ENCODE data around the gene EDN3. TPM values are rescaled to one million over a fixed set of nuclear protein-coding genes. Genes with fewer than 3 reads are reported as not detected.

Gene EDN3, protein sequence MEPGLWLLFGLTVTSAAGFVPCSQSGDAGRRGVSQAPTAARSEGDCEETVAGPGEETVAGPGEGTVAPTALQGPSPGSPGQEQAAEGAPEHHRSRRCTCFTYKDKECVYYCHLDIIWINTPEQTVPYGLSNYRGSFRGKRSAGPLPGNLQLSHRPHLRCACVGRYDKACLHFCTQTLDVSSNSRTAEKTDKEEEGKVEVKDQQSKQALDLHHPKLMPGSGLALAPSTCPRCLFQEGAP
- 7.7 TPM for total RNA-seq

DNA sequence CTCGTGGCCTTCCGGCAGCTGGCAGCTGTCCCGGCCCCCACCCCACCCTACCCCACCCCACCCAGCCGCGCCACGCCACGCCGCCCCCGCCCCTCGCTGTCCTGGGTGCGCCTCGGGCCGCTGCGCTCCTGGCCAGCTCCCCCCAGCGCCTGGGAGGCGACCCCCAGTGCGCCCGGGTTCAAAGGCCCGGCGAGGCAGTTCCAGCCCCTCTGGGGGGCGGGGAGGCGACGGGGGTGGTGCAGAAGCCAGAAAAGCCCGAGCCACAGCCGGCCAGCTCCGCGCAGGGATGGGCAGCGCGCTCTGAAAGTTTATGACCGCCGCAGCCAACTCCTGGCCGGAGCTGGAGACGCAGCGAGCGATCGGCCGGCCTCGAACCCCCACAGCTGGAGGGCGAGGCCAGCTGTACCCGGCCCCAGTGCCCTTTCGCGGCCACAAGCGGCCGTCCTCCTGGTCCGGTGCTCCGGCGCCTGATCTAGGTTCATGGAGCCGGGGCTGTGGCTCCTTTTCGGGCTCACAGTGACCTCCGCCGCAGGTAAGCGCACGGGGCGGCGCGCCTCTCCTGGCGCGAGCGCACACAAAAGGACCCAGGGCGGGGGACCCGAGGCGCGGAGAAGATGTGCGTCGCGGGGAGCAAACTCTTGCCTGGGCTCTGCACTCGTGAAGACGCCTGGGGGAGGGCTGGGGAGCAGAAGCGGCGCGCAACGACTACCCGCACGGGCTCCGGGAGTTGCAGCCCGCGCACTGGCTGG lies at the start of gene EDN3:
Gene EDN3, plus strand, starts transcription at position 279 of the 749 bp plus-strand sequence. Its CDS starts 202 bp downstream, at position 481.
- no peak for DNase-seq (ENCODE audit: low spot score)

DNA sequence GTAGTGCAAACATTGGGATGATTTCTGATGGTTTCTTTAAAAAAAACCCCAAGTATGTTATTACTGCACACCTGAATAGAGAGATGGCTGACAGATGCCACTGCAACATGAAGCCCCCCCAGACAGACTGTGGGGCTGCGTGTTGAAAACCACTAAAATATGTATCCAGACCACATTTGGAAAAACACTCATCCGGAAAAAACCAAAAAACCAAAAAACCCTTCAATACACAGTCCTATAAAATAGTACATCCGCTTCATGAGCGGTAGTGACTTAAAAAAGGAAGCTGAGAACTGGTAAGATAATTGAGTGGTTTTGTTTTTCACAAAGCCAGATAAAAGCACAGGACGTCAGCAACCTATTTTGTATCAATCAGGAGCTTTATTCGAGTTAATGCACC lies 47.1 kb upstream of the EDN3 start:
- no peak for DNase-seq (ENCODE audit: low spot score)

DNA sequence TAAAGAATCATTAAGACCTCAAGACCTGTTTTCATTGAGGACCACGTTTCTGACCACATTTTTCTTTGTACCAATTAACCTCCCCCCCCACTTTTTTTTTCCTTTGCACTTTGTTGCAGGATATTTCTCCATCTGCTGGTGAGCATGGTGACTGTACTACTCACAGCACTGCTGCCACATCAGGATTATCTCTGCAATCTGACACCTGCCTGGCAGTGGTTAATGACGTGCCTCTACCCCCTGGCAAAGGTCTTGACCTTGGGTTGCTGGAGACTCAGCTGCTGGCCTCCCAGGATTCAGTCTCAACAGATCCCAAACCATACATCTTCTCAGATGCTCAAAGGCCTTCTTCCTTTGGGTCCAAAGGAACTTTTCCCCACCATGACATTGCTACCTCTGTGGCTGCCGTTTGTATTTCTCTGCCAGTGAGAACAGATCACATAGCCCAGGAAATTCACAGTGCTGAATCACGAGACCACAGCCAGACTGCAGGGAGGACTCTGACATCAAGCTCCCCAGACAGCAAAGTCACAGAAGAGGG lies 46.6 kb upstream of the EDN3 start:
- no peak for DNase-seq (ENCODE audit: low spot score)

DNA sequence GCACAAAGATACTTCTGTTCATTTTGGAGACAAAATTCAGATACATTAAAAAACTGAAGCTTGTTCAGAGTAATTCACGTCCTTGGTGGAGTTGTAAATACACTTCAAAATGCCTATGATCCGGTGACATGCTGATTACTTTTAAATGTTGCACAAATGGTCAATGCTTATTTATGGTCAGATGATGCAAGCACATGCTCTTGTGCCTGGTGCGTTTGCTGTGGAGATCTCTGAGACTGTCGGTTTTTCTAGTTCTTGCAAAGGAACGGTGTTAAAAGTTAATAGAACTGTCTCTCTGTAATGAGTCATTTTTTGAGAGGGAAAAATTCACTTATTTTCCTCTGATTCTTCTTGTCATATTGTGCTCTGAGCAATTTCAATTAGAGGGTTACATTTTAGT lies 45.2 kb upstream of the EDN3 start:
- DNase-seq (ENCODE audit: low spot score): no peak

DNA sequence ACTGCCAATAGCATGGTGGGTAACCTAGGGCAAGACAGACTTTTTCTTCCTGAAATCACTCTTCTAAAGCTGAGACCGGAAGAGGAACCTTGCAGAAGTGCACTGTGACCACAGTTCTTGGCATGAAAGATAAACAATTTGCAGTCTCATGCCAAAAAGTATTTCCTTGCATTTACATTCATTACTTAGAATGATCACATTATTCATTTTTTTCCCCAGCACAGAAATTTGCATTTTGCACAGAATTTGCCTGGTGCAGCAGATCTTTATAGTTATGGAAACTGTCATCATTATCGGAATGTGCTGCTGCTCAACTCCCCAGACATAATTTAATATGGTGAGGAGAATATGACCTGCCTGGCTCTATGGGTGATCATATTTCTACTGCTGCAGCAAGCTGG lies 42.2 kb upstream of the EDN3 start:
- DNase-seq (ENCODE audit: low spot score): no peak

DNA sequence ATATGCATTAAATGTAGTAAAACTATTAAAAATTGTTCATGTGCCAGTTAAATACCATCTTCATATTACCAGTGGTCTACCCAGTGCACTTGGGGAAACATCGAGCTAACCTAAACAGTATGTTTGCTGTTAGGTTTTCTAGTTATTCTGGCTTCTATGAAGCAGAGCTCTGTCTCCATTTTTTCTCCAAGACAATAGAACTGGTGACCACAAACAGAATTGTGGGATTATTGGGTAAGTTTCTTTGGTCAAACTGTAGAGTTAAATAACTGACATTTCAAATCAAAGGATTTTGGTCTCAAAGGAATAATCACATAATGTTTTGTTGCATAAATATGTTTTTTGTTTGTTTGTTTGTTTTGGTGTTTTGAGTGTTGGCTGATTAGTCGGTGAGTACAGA lies 40.5 kb upstream of the EDN3 start:
- no peak for DNase-seq (ENCODE audit: low spot score)

DNA sequence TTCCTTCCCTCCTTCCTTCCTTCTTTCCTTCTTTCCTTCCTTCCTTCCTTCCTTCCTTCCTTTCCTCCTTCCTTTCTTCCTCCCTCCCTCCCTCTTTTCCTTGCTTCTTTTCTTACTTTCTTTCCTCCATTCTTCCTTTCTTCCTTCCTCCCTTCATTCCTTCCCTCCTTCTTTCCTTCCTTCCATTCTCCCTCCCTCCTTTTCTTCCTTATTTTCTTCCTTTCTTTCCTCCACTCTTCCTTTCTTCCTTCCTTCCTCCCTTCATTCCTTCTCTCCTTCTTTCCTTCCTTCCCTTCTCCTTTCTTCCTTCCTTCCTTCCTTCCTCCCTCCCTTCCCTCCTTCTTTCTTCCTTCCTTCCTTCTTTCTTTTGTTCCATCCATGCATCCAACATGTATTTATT lies 35.1 kb upstream of the EDN3 start:
- no peak for DNase-seq (ENCODE audit: low spot score)

DNA sequence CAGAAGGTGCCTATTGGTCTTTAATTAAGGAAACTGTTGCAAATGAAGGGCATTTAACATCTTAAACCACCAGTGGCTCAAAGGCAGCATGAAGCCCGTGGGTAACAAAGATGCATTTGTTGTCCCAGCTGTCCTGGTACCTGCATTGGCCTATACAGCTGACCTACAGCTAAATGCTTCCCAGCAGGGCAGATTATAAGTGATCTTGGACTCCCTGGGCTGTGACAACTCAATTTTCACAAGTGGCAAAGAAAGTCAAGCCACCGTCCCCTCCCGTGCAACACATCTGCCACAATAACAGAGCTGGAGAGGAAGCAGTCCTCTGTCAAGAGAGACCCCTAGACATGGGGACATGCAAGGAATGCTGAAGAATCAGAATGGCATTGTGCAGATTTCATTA lies 31.5 kb upstream of the EDN3 start:
- no peak for DNase-seq (ENCODE audit: low spot score)

DNA sequence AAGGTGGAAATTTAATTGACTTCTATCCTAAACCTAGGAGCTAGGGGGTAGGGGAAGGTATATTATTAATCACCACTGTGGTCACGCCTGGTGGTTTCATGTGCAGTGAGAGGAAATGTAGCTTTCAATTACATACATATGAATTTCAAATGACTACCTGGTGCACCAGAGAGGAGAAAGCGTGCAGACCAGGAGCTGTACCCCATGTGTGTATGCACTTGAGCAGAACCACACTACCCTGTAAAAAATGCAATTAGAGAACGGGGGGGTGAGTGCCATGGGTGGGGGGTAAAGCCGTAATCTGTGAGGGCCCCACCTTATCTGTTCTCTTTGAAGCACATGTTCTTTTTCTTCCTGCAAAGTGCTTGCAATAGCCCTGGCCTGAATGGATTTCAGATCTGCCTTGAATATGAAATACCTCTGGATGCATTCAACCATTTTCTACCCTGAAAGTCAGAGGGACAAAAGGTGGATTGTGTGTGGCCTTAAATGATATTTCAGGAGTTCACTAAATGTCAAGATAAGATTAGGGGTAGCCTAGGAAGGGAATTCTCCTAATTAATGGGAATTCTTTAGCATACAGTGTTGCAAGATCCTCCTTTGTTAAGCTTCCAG lies 30.9 kb upstream of the EDN3 start:
- no peak for DNase-seq (ENCODE audit: low spot score)

DNA sequence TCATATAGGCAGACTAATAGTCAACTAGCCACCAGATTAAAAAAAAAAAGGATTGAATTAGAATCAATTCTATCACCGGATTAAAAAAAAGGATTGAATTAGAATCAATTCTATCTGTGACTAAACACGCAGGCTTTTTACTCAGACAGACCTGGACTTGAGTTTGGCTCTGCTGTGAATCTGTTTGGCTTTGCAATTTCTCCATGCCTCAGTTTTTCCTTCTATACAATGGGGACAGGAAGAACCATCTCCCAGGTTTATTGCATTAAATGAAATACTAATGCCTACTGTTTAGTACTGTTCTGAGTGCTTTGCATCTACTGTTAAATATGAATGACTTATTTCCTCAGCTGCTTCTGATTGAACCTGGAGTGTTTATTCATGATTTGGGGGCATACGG lies 30.0 kb upstream of the EDN3 start:
- no peak for DNase-seq (ENCODE audit: low spot score)

DNA sequence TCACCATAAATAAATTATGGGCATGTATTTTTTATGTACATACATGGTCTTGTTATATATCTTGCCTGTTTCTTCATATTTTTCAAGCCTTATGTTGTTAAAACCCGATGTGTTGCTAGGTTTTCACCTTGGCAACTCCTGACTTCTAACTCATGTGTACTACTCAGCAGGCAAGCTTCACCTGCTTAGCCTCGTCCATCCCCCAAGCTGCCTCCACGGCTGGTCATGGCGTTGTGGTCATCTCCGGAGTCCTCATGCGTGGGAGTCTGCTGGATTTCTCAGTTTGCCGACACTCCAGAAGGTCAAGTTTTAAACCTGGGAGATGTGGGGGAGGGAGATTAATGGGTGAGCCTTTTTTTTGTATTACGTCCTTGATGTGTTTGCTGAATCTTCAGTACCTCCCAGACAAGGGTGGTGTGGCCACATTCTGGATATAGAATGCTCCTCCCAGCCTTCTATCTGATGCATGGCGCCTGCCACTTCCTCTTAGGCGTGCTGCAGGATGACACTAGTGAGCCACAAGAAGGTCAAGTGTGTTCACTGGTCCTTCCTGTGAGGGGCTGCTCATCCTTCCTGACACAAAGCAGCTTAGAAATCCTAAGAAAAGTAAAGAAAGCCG lies 26.6 kb upstream of the EDN3 start:
- no peak for DNase-seq (ENCODE audit: low spot score)

DNA sequence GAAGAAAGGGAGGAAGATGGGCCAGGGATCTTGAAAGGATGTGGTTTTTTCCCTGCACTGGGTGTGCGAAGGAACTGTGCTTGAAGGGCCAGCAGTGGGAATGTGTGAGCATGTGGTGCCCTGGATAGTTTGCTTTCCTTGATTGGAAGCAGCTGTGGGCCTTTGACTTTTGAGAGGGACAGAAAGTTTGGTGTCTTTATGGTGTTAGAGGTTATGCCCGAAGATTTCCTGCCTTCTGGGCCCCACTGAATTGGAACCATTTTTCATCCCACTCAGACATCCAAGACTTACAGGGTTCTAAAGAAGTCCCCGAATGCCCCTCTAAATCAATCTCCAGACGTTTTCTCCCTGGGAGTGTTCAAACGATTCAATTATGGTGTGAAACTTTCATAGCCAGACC lies 23.5 kb upstream of the EDN3 start:
- no peak for DNase-seq (ENCODE audit: low spot score)

DNA sequence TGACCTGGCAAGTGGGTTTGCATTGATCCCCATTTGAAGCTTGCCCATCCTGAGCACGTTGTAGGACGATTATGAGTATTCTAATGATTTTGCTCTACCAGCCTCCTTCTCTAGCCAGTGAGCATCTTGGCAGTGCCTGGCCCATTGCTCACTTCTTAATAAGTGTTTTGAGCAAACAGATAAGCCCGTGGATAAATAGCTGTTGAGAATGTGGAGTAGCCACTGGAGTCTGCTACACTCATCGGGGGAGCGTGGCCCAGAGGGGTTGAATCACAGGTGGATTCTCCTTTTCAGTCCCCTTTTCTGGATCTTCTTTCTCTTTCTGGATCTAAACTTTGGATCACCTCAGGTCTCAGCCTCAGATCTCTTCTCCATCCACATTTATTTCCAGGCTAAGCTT lies 15.9 kb upstream of the EDN3 start:
- no peak for DNase-seq (ENCODE audit: low spot score)

DNA sequence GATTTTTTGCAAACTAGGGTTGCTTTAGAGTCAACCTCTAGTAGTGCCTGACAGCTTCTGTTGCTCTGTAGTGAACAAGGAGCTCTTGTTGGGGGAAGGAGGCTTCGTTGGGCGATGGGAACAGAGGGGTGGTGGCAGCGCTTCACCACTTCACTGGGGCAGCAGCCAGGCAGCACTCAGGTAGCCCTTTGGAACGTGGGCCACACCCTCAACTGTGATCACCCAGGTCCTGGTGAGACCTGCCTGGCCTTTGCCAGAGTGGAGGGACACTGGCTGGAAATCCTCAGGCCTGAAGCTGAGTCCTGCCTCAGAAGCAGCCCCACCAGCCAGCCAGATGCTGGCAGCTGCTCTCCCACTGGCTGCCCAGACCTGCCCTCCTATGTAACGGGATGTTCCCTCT lies 10.4 kb upstream of the EDN3 start:
- DNase-seq (ENCODE audit: low spot score): no peak

DNA sequence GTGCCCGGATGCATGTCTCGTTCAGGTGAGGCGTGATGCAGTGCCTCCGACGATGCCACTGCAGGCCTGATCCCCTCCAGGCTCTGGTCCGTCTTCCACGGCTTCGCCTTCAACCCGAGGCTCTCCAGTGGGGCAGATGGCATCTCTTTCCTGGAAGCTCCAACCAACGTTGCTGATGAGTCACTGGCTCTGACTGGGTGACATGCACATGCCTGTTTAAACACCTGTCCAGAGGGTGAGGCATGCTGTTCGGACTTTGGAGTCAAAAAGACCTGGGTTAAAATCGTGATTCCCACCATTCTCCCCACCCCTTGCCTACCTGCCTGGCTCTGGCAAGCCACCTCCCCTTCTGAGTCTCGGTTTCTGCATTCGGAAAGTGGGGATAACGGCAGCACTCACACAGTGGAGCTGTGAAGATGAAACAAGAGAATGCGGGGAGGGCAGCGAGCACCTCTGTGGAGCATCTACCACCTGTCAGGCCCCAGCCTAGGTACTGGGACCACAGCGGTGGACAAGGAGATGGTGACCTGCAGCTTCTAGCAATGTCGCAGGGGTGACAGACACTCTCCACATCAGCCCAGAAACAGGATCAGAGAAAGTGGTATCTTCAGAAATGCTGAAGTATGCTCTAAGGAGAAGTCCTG lies 8.5 kb upstream of the EDN3 start:
- DNase-seq (ENCODE audit: low spot score): peak; percentile 45

DNA sequence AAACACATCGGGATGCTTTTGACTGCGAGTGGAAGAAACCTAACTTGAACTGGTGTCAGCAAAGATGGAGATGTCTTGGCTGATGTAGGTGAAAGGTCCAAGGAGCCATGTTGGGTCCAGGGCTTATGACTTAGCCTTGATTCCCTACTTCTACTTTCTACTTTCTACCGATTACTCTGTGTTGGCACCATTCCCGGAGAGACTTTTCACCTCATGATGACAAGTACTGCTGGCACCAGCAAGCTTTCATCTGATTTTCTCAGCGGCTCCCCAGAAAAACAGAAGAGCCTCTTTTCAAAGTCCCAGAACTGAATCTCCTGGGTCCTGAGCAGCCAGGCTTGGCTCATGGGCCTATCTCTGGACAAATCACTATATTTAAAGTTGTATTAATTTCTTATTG lies 4.9 kb upstream of the EDN3 start:
- peak; percentile 67 for DNase-seq (ENCODE audit: low spot score)

DNA sequence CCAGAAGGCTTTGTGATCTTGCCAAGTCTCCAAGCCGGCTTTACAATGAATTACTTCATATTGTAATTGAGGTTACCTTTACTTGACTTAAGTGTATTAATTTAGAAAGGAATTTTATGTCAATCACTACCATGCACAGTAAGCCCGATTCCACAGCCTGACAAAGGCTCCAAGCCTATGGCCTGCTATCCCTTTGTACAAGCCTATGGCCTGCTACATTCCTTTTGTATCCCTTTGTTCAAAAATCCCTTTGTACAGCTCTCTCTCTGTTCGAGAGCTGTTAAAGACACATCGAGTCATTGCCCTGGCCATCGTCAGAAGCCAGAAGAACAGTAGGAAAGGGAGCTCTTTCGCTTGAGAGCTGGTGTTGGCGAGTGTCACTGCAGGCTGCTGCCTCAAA lies 2.7 kb upstream of the EDN3 start:
- DNase-seq (ENCODE audit: low spot score): no peak

DNA sequence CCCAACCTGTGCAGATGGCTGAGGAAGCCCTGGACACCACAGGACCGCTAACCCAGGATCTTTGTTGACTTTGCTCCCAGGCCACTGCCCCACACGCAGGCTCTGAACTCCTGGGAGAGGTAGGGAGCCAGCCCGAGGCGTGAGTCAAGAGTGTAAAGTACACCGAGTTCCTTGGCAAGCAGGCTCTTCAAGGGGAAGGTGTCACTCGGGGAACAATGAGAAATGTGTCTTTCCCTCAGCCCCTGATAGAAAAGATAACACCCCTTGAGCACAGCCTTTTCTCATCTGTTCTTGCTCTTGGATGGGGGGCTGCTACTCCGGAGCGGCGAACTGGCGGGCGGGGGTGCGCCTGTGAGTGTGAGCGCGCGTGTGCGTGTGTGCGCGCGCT lies 472 bp upstream of the EDN3 start:
- DNase-seq (ENCODE audit: low spot score): peak; percentile 83

DNA sequence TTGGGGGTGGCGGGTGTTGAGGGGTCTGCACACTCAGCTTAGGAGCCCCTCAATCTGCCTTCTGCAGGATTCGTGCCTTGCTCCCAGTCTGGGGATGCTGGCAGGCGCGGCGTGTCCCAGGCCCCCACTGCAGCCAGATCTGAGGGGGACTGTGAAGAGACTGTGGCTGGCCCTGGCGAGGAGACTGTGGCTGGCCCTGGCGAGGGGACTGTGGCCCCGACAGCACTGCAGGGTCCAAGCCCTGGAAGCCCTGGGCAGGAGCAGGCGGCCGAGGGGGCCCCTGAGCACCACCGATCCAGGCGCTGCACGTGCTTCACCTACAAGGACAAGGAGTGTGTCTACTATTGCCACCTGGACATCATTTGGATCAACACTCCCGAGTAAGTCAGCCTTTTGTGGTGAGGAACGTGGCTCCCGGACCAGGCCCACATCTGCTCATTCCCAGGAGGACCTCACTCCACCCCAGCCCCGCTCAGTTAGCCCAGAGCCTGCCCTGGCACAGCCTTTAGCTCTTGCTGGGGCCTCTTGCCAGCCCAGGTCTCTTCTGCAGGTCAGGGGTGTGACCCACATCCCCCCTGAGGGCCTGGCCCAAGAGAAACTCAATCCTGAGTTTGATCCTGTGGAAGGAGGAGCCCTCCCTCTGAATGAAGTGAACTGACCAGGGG lies 1.1 kb downstream of the EDN3 start:
- no peak for DNase-seq (ENCODE audit: low spot score)

DNA sequence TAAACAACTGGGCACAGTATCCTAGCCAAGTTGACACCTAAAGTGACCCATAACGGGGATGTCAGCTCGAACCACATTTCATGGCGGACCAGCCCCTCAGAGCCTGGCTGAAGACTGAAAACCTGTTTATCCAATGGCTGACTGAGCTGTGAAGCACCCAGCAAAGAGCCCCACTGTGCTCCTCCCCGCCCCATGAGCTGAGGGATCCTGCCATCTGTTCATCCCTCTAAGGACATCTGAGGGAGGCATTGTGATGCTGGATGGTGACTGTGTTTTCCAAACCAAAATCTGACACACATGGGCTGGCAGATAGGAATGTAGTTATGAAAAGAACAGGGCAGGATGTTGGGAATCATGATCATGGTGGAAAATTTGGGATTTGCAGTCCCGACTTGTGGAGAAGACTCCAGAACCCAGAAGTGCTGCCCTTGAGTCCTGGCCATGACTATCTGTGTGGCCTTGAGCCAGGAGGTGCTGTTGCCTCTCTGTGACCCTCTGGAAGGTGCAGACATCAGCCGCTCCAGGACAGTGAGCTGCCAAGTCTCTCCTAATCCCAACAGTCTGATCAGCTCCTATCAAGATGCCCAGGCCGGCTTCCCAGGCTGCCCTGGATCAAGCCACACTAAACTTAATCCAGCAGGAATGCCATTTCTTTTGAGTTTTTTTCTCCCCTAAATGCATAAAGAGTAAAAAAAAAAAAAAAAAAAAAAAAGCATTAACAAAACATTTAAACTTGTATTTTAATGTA lies 5.7 kb downstream of the EDN3 start:
- no peak for DNase-seq (ENCODE audit: low spot score)

DNA sequence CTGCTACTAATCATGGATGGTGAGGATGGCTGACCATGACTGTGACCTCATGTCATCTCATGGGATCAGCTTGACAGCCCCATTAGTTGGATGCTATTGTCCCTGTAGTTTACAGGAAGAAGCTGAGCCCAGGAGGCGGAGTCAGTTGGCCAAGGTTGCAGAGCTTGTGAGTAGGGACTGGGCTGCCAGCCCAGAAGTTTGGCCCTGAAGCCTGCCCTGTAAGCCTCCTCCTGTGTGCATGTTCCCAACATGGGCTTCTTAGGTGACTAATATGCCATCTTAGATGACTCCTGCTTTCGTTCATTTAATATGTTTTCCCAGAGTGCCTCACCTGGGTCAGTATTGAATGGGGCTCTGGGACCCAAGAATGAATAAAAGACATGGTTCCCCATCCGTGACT lies 6.9 kb downstream of the EDN3 start:
- no peak for DNase-seq (ENCODE audit: low spot score)

Measured in mucosa of gallbladder (tissue), 1 donor.